GM12878 (cell line): ENCODE results near the gene RCAN1. TPM values are rescaled to one million over a fixed set of nuclear protein-coding genes. Genes with fewer than 3 reads are reported as not detected.
"Not testable (repeated sequence)": the region's sequence is repeated elsewhere in the genome, so short reads cannot be mapped to it uniquely, and the experiment has no call there.

Experiments used
- ATAC-seq: fragments of 200-7000 bp; cut with Tn5 transposase; 3 replicates; pipeline ENCODE4 v1.9.1; 2020; ENCODE audit warnings: mild to moderate bottlenecking, moderate library complexity
- BruUV-seq: library from RNA; stranded (reverse); fragments of 400-500 nt; replicated peaks from 2 replicates; lab custom pipeline; 2021; lab: Mats Ljungman, UMichigan
- CTCF ChIA-PET: fragments of 300-600 bp; sonication (Branson Sonifier 250); formaldehyde crosslinking; extraction: SDS; loops from one replicate; lab custom pipeline; 2021; ENCODE audit warnings: inconsistent platforms; lab: Yijun Ruan, JAX
- POLR2A ChIA-PET: fragments of 350-600 bp; formaldehyde crosslinking; extraction: SDS; loops from one replicate; lab custom pipeline; 2021; ENCODE audit warnings: inconsistent platforms; lab: Charles Lee
- RAD21 ChIA-PET: fragments of 300-600 bp; sonication (Branson Sonifier 250); formaldehyde crosslinking; loops from one replicate; lab custom pipeline; 2023; ENCODE audit warnings: antibody characterized with exemption; ENCODE audit not compliant: unreplicated experiment; lab: Charles Lee
- SMC1A ChIA-PET: fragments of 300-600 bp; sonication (Branson Sonifier 250); formaldehyde crosslinking; loops from one replicate; lab custom pipeline; 2023; ENCODE audit not compliant: unreplicated experiment, uncharacterized antibody; lab: Charles Lee
- DNase-seq: peaks from one replicate; pipeline ENCODE4 v3.0.0-alpha.2; 2011; ENCODE audit warnings: low read depth, low spot score
- FAIRE-seq: peaks from 3 replicates; lab custom pipeline; 2011; peaks lifted over from hg19 to GRCh38; lab: Jason Lieb, UNC
- H2AFZ ChIP-seq: 2 replicates; pipeline ENCODE4 v1.6.0; 2011; ENCODE audit warnings: low read depth, low read length, control low read depth; ENCODE audit not compliant: control insufficient read depth
- H3K27ac ChIP-seq: 2 replicates; pipeline ENCODE4 v1.5.1; 2011; ENCODE audit warnings: control low read depth; ENCODE audit not compliant: control insufficient read depth, insufficient read depth
- H3K27me3 ChIP-seq, 2 experiments: replicated peaks in 1 of 2; 2 replicates each; pipeline versions ENCODE4 v1.6.0 to v1.6.1; 2011; ENCODE audit warnings: low read length in 1 of 2; ENCODE audit not compliant: control insufficient read depth in 2 of 2, insufficient read depth in 2 of 2
- H3K36me3 ChIP-seq, 2 experiments: 2 replicates each; pipeline ENCODE4 v1.5.1; 2011; ENCODE audit warnings: low read length in 1 of 2; ENCODE audit not compliant: control insufficient read depth in 2 of 2, insufficient read depth in 2 of 2
- H3K4me1 ChIP-seq: 2 replicates; pipeline ENCODE4 v1.6.1; 2011; ENCODE audit warnings: mild to moderate bottlenecking, low read length, moderate library complexity, mixed read lengths; ENCODE audit not compliant: control insufficient read depth, insufficient read depth
- H3K4me2 ChIP-seq: 2 replicates; pipeline ENCODE4 v1.6.0; 2011; ENCODE audit warnings: control low read depth; ENCODE audit not compliant: control insufficient read depth, insufficient read depth
- H3K4me3 ChIP-seq: fragments of 200-600 bp; sonication (generic); 2 replicates; pipeline ENCODE4 v1.5.1; 2016
- H3K79me2 ChIP-seq: 2 replicates; pipeline ENCODE4 v1.6.0; 2011; ENCODE audit warnings: low read length; ENCODE audit not compliant: control insufficient read depth, insufficient read depth
- H3K9ac ChIP-seq: 2 replicates; pipeline ENCODE4 v1.8.0; 2011; ENCODE audit warnings: low read length, control low read depth, mixed read lengths; ENCODE audit not compliant: control insufficient read depth, insufficient read depth
- H3K9me3 ChIP-seq: replicated peaks from 3 replicates; pipeline ENCODE4 v1.5.1; 2011; ENCODE audit warnings: mild to moderate bottlenecking, low read length; ENCODE audit not compliant: control insufficient read depth, insufficient read depth
- H4K20me1 ChIP-seq: 2 replicates; pipeline ENCODE4 v1.6.0; 2011; ENCODE audit not compliant: control insufficient read depth, insufficient read depth
- WGBS: methylation state at CpG from one replicate; pipeline ENCODE4 v1.1.6; 2016; ENCODE audit warnings: low lambda C conversion rate; ENCODE audit not compliant: insufficient replicate concordance, insufficient coverage; ENCODE audit errors: missing lambda C conversion rate; 5-methylcytosine and 5-hydroxymethylcytosine counted together
- in situ Hi-C: fragments of 300-500 bp; cut with MboI; formaldehyde crosslinking; loops from 9 replicates; pipeline ENCODE4 v1.14.3; 2018; ENCODE audit warnings: mixed read lengths
- intact Hi-C: fragments of 100-400 bp; cut with micrococcal nuclease; formaldehyde crosslinking; loops from one replicate; pipeline ENCODE4 v1.14.2; 2022; ENCODE audit not compliant: unreplicated experiment
- polyA plus RNA-seq, 11 experiments: library from polyadenylated mRNA; depleted of rRNA in 4 of 11; unstranded in 6 of 11; stranded (reverse) in 5 of 11; fragments of >200 nt; fragmentation: Nextera tagmentation in 4 of 11; fragmentation: Illumina TruSeq in 1 of 11; extraction: Ambion mirVana in 4 of 11; extraction: Trizol in 1 of 11; gene quantifications; 1 replicate in 1 of 11; 2 replicates in 10 of 11; pipeline versions ENCODE4 v1.2.1 to v1.2.3, GENCODE V29; 2011 to 2016; ENCODE audit warnings: inconsistent platforms in 2 of 11, missing spikeins in 2 of 11, low read depth in 1 of 11
- total RNA-seq, 4 experiments: library from RNA; depleted of rRNA in 3 of 4; stranded (reverse); fragments of >200 nt in 3 of 4; fragmentation: Illumina TruSeq in 1 of 4; extraction: Trizol in 1 of 4; gene quantifications; 2 replicates each; pipeline versions ENCODE4 v1.2.1 to v1.2.3, GENCODE V29; 2013 to 2021

RCAN1 gene
- total and polyA plus RNA-seq, 10 of the 15 experiments (the other 5 are each of a cell fraction or from before 2014, with no cell fraction given): 2.8 to 12.9 (median 10.5) TPM

DNA sequence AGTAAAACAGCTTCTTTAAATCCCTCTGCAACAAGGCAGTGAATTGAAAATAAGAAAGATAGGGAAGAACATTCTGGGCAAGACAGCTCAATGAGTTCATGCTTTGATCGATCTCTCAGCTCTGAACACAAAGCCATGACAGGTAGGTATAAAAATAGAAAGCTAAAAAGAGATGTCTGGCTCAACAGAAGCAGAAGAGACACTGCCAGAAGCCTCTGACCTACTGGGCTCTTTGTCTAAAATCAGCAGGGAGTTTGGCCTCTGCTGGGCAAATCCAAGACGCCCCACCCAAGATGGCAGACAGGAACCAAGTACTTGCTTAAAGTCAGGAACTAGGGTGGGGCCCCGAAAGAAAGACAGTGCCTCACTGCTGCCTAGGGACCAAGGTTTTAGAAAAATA is 147.6 kb downstream of the RCAN1 start:
- POLR2A ChIA-PET, H3K27ac ChIP-seq, H3K4me2 ChIP-seq, SMC1A ChIA-PET, H3K27me3 ChIP-seq, H3K9me3 ChIP-seq, H3K79me2 ChIP-seq, H4K20me1 ChIP-seq, in situ Hi-C loops, H3K36me3 ChIP-seq, BruUV-seq, RAD21 ChIA-PET, FAIRE-seq, H3K9ac ChIP-seq, H2AFZ ChIP-seq, ATAC-seq, H3K4me3 ChIP-seq, intact Hi-C loops, CTCF ChIA-PET, H3K4me1 ChIP-seq, DNase-seq: not testable (repeated sequence)
- WGBS: no CpG with 5 or more reads among the region's 3 CpGs

Other genes starting within 250 kb of the RCAN1 start
- 19.3 and 21.8 TPM in 2 replicates for gene SMIM11, start 239.6 kb downstream of the RCAN1 start, total RNA-seq (2014; rRNA removed)
- 4.8 and 8.2 TPM in 2 replicates for gene SMIM11, start 239.6 kb downstream of the RCAN1 start, total RNA-seq (2014; rRNA removed; fragmentation: Illumina TruSeq; extraction: Trizol)
- 10.2 and 11.7 TPM in 2 replicates for gene SMIM11, start 239.6 kb downstream of the RCAN1 start, total RNA-seq (2021)
- 4.2 and 5.4 TPM in 2 replicates for gene SMIM11, start 239.6 kb downstream of the RCAN1 start, polyA plus RNA-seq (2011; rRNA removed)
- 22.3 and 26.3 TPM in 2 replicates for gene SMIM11, start 239.6 kb downstream of the RCAN1 start, polyA plus RNA-seq (2014; fragmentation: Illumina TruSeq; extraction: Trizol)
- gene SMIM11, start 239.6 kb downstream of the RCAN1 start, polyA plus RNA-seq (2014; fragmentation: Nextera tagmentation; extraction: Ambion mirVana): 10 to 100 TPM; 35.7 to 43.1 TPM
- gene SMIM11, start 239.6 kb downstream of the RCAN1 start, polyA plus RNA-seq (2014; rRNA removed): 23.3 and 26.4 TPM in 2 replicates
- gene SMIM11, start 239.6 kb downstream of the RCAN1 start, polyA plus RNA-seq (2016; fragmentation: Nextera tagmentation; extraction: Ambion mirVana): 1 to 10 TPM; 6.0 to 6.9 TPM
- not detected in 2 replicates for gene SMIM34, start 191.2 kb downstream of the RCAN1 start, total RNA-seq (2014; rRNA removed)
- gene SMIM34, start 191.2 kb downstream of the RCAN1 start, total RNA-seq (2014; rRNA removed; fragmentation: Illumina TruSeq; extraction: Trizol): not detected in 2 replicates
- not detected in 2 replicates for gene SMIM34, start 191.2 kb downstream of the RCAN1 start, total RNA-seq (2021)
- gene SMIM34, start 191.2 kb downstream of the RCAN1 start, polyA plus RNA-seq (2011; rRNA removed): not detected in 2 replicates
- not detected in 2 replicates for gene SMIM34, start 191.2 kb downstream of the RCAN1 start, polyA plus RNA-seq (2014; fragmentation: Illumina TruSeq; extraction: Trizol)
- not detected for gene SMIM34, start 191.2 kb downstream of the RCAN1 start, polyA plus RNA-seq (2014; fragmentation: Nextera tagmentation; extraction: Ambion mirVana)
- not detected in 2 replicates for gene SMIM34, start 191.2 kb downstream of the RCAN1 start, polyA plus RNA-seq (2014; rRNA removed)
- gene SMIM34, start 191.2 kb downstream of the RCAN1 start, polyA plus RNA-seq (2016; fragmentation: Nextera tagmentation; extraction: Ambion mirVana): not detected
- gene KCNE1, start 102.9 kb downstream of the RCAN1 start, total RNA-seq (2014; rRNA removed): 0.06 and 0.16 TPM in 2 replicates
- 0.09 and 0.18 TPM in 2 replicates for gene KCNE1, start 102.9 kb downstream of the RCAN1 start, total RNA-seq (2014; rRNA removed; fragmentation: Illumina TruSeq; extraction: Trizol)
- gene KCNE1, start 102.9 kb downstream of the RCAN1 start, total RNA-seq (2021): 0.18 TPM in 1 of 2 replicates, not detected in the other
- not detected in 2 replicates for gene KCNE1, start 102.9 kb downstream of the RCAN1 start, polyA plus RNA-seq (2011; rRNA removed)
- gene KCNE1, start 102.9 kb downstream of the RCAN1 start, polyA plus RNA-seq (2014; fragmentation: Illumina TruSeq; extraction: Trizol): 0.06 TPM in 1 of 2 replicates, not detected in the other
- not detected for gene KCNE1, start 102.9 kb downstream of the RCAN1 start, polyA plus RNA-seq (2014; fragmentation: Nextera tagmentation; extraction: Ambion mirVana)
- gene KCNE1, start 102.9 kb downstream of the RCAN1 start, polyA plus RNA-seq (2014; rRNA removed): 0.17 and 0.19 TPM in 2 replicates
- gene KCNE1, start 102.9 kb downstream of the RCAN1 start, polyA plus RNA-seq (2016; fragmentation: Nextera tagmentation; extraction: Ambion mirVana): not detected
- 9.3 and 10.0 TPM in 2 replicates for gene CLIC6, start 53.9 kb upstream of the RCAN1 start, total RNA-seq (2014; rRNA removed)
- 10.8 and 10.9 TPM in 2 replicates for gene CLIC6, start 53.9 kb upstream of the RCAN1 start, total RNA-seq (2014; rRNA removed; fragmentation: Illumina TruSeq; extraction: Trizol)
- 31.9 and 34.1 TPM in 2 replicates for gene CLIC6, start 53.9 kb upstream of the RCAN1 start, total RNA-seq (2021)
- gene CLIC6, start 53.9 kb upstream of the RCAN1 start, polyA plus RNA-seq (2011; rRNA removed): 5.7 and 6.6 TPM in 2 replicates
- gene CLIC6, start 53.9 kb upstream of the RCAN1 start, polyA plus RNA-seq (2014; fragmentation: Illumina TruSeq; extraction: Trizol): 32.2 and 39.5 TPM in 2 replicates
- gene CLIC6, start 53.9 kb upstream of the RCAN1 start, polyA plus RNA-seq (2014; fragmentation: Nextera tagmentation; extraction: Ambion mirVana): 10 to 100 TPM in 1 of 2 experiments, 1 to 10 TPM in 1; 8.4 to 15.4 TPM
- gene CLIC6, start 53.9 kb upstream of the RCAN1 start, polyA plus RNA-seq (2014; rRNA removed): 13.0 and 13.4 TPM in 2 replicates
- gene CLIC6, start 53.9 kb upstream of the RCAN1 start, polyA plus RNA-seq (2016; fragmentation: Nextera tagmentation; extraction: Ambion mirVana): 10 to 100 TPM in 1 of 2 experiments, 1 to 10 TPM in 1; 9.0 to 11.4 TPM